ENCODE measurements around the gene DUSP15. TPM values are rescaled to one million over a fixed set of nuclear protein-coding genes. Genes with fewer than 3 reads are reported as not detected.

The DUSP15 gene
- total and polyA plus RNA-seq, 9 of the 15 experiments (the other 6 are each of a cell fraction or from before 2014, with no cell fraction given), result 0.34 TPM; not detected in 8

DNA sequence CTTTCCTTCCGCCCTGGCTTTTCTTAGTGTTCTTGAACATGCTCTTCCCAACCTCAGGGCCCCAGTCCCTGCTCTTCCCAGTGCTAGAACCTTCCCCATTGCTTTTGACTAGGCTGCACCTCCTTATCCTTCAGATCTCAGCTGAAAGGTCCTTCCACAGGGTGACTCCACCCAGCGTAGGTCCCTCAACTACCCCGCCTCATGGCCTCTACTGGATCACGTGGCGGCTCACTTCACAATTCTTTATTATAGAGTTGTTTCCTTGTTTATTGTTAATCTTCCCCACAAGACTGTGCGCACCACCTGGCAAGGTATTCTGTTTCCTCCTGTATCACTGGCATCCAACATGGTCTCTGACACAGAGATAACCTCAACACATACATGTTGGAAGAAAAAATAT is 31.3 kb upstream of the DUSP15 start:
- Histone ChIP-seq H3K4me2 (ENCODE audit: insufficient read depth, low read length) (no peak overlapping the region), H3K9me1 (ENCODE audit: control insufficient read depth, insufficient read depth, low read length) (no peaks in the 10 kb centered on the region), H3K79me2 (ENCODE audit: control insufficient read depth, insufficient read depth, low read length) (no peaks in the 10 kb centered on the region), H3K9me3 (replicated peaks; ENCODE audit: control insufficient read depth, insufficient read depth, low read depth, low read length) (no peaks in the 10 kb centered on the region), H3K27ac (ENCODE audit: extremely low read depth, low read depth, low read length) (no peak overlapping the region), H2AFZ (ENCODE audit: low read depth, low read length) (peak overlapping the region; percentile 38), H3K27me3 (ENCODE audit: control insufficient read depth in 2 of 2, insufficient read depth in 2 of 2, low read length in 2 of 2) (peaks cover 2 to 18% of the 10 kb centered on the region in 2 experiments; a peak in 4 of 5 replicates), H3K9ac (ENCODE audit: insufficient read depth in 1 of 2, low read depth in 2 of 2, low read length in 2 of 2) (no peak overlapping the region), H3K36me3 (ENCODE audit: control insufficient read depth, insufficient read depth, low read length) (no peaks in the 10 kb centered on the region), H3K4me1 (replicated peaks in 1 of 2; ENCODE audit: control insufficient read depth in 2 of 2, insufficient read depth in 2 of 2, low read length in 2 of 2) (no peaks in the 10 kb centered on the region; a peak in 2 of 5 replicates), H3K4me3 (no peak overlapping the region), H4K20me1 (replicated peaks; ENCODE audit: control insufficient read depth, insufficient read depth, low read length) (no peaks in the 10 kb centered on the region; the same call in 1 of the 2 replicates)
- intact Hi-C loops (cut with micrococcal nuclease) (no loop called here), in situ Hi-C loops (cut with MboI) (no loop called here)
- DNase-seq (ENCODE audit: extremely low read depth in 1 of 4, low spot score in 3 of 4) (peak; percentile 32 to 46 (median 36)), ATAC-seq (peak; percentile 84), FAIRE-seq (peak; percentile 71)
- WGBS (ENCODE audit: insufficient coverage, low coverage, missing lambda C conversion rate), result 22% methylated on average over 6 of the region's 6 CpGs
- ChIA-PET POLR2A (no interaction called here), CTCF (ENCODE audit: low intra/inter-chr PET ratio) (no interaction called here)
- BruUV-seq (replicated peaks), result no TSS peak
- TF ChIP-seq CBX8 (IDR thresholded peaks at IDR 0.05; ENCODE audit: borderline replicate concordance, extremely low read depth, low read depth, low read length, poor library complexity, severe bottlenecking) (no peak), RAD51 (IDR thresholded peaks at IDR 0.05; ENCODE audit: borderline replicate concordance, low read depth) (peak; percentile 76), NFATC3 (IDR thresholded peaks at IDR 0.05) (no peak), L3MBTL2 (IDR thresholded peaks at IDR 0.05) (peak; percentile 72)
- TF ChIP-seq, protein P1, sequence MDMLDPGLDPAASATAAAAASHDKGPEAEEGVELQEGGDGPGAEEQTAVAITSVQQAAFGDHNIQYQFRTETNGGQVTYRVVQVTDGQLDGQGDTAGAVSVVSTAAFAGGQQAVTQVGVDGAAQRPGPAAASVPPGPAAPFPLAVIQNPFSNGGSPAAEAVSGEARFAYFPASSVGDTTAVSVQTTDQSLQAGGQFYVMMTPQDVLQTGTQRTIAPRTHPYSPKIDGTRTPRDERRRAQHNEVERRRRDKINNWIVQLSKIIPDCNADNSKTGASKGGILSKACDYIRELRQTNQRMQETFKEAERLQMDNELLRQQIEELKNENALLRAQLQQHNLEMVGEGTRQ (CRISPR knock-in tag; IDR thresholded peaks at IDR 0.05), result peak; percentile 85
- TF ChIP-seq, protein P2, sequence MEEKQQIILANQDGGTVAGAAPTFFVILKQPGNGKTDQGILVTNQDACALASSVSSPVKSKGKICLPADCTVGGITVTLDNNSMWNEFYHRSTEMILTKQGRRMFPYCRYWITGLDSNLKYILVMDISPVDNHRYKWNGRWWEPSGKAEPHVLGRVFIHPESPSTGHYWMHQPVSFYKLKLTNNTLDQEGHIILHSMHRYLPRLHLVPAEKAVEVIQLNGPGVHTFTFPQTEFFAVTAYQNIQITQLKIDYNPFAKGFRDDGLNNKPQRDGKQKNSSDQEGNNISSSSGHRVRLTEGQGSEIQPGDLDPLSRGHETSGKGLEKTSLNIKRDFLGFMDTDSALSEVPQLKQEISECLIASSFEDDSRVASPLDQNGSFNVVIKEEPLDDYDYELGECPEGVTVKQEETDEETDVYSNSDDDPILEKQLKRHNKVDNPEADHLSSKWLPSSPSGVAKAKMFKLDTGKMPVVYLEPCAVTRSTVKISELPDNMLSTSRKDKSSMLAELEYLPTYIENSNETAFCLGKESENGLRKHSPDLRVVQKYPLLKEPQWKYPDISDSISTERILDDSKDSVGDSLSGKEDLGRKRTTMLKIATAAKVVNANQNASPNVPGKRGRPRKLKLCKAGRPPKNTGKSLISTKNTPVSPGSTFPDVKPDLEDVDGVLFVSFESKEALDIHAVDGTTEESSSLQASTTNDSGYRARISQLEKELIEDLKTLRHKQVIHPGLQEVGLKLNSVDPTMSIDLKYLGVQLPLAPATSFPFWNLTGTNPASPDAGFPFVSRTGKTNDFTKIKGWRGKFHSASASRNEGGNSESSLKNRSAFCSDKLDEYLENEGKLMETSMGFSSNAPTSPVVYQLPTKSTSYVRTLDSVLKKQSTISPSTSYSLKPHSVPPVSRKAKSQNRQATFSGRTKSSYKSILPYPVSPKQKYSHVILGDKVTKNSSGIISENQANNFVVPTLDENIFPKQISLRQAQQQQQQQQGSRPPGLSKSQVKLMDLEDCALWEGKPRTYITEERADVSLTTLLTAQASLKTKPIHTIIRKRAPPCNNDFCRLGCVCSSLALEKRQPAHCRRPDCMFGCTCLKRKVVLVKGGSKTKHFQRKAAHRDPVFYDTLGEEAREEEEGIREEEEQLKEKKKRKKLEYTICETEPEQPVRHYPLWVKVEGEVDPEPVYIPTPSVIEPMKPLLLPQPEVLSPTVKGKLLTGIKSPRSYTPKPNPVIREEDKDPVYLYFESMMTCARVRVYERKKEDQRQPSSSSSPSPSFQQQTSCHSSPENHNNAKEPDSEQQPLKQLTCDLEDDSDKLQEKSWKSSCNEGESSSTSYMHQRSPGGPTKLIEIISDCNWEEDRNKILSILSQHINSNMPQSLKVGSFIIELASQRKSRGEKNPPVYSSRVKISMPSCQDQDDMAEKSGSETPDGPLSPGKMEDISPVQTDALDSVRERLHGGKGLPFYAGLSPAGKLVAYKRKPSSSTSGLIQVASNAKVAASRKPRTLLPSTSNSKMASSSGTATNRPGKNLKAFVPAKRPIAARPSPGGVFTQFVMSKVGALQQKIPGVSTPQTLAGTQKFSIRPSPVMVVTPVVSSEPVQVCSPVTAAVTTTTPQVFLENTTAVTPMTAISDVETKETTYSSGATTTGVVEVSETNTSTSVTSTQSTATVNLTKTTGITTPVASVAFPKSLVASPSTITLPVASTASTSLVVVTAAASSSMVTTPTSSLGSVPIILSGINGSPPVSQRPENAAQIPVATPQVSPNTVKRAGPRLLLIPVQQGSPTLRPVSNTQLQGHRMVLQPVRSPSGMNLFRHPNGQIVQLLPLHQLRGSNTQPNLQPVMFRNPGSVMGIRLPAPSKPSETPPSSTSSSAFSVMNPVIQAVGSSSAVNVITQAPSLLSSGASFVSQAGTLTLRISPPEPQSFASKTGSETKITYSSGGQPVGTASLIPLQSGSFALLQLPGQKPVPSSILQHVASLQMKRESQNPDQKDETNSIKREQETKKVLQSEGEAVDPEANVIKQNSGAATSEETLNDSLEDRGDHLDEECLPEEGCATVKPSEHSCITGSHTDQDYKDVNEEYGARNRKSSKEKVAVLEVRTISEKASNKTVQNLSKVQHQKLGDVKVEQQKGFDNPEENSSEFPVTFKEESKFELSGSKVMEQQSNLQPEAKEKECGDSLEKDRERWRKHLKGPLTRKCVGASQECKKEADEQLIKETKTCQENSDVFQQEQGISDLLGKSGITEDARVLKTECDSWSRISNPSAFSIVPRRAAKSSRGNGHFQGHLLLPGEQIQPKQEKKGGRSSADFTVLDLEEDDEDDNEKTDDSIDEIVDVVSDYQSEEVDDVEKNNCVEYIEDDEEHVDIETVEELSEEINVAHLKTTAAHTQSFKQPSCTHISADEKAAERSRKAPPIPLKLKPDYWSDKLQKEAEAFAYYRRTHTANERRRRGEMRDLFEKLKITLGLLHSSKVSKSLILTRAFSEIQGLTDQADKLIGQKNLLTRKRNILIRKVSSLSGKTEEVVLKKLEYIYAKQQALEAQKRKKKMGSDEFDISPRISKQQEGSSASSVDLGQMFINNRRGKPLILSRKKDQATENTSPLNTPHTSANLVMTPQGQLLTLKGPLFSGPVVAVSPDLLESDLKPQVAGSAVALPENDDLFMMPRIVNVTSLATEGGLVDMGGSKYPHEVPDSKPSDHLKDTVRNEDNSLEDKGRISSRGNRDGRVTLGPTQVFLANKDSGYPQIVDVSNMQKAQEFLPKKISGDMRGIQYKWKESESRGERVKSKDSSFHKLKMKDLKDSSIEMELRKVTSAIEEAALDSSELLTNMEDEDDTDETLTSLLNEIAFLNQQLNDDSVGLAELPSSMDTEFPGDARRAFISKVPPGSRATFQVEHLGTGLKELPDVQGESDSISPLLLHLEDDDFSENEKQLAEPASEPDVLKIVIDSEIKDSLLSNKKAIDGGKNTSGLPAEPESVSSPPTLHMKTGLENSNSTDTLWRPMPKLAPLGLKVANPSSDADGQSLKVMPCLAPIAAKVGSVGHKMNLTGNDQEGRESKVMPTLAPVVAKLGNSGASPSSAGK (IDR thresholded peaks at IDR 0.05), result peak; percentile 46
- TF ChIP-seq, protein P3, sequence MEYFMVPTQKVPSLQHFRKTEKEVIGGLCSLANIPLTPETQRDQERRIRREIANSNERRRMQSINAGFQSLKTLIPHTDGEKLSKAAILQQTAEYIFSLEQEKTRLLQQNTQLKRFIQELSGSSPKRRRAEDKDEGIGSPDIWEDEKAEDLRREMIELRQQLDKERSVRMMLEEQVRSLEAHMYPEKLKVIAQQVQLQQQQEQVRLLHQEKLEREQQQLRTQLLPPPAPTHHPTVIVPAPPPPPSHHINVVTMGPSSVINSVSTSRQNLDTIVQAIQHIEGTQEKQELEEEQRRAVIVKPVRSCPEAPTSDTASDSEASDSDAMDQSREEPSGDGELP (CRISPR knock-in tag; IDR thresholded peaks at IDR 0.05; ENCODE audit: borderline replicate concordance), result 0 out of 2 replicates have a peak, but pooled peaks have one; percentile 13
